ENCODE measurements around the gene GRAP2.

The GRAP2 gene

GRCh38 chr22:39931251-39931650 lies 30.4 kb downstream of the GRAP2 start:
- TF ChIP-seq EZH2phosphoT487 (IDR thresholded peaks at IDR 0.05; ENCODE audit: borderline replicate concordance): no peak
- H3K4me1 ChIP-seq (ENCODE audit: insufficient read depth, low read length, poor library complexity, severe bottlenecking): peaks cover 94% of the 10 kb centered on the region
- peaks cover 100% of the 10 kb centered on the region for H3K79me2 ChIP-seq (ENCODE audit: insufficient read depth, low read length)
- H3K4me2 ChIP-seq (ENCODE audit: low read depth, low read length, poor library complexity, severe bottlenecking): peak overlapping the region; percentile 34
- H3K9ac ChIP-seq (ENCODE audit: low read depth, low read length, poor library complexity, severe bottlenecking): no peak overlapping the region
- no peaks in the 10 kb centered on the region for H3K9me3 ChIP-seq (ENCODE audit: insufficient read depth, low read depth, low read length)
- no peak overlapping the region for H2AFZ ChIP-seq (ENCODE audit: low read length)
- peak overlapping the region; percentile 4 for H3K4me3 ChIP-seq (ENCODE audit: low read length, poor library complexity, severe bottlenecking)
- no peaks in the 10 kb centered on the region for H3K27me3 ChIP-seq (ENCODE audit: insufficient read depth, low read length, poor library complexity, severe bottlenecking)
- H4K20me1 ChIP-seq (ENCODE audit: insufficient read depth, low read length, poor library complexity, severe bottlenecking): peaks cover 73% of the 10 kb centered on the region
- no peaks in the 10 kb centered on the region for H3F3A ChIP-seq (ENCODE audit: low read depth)
- no peaks in the 10 kb centered on the region for H3K9me2 ChIP-seq (replicated peaks; ENCODE audit: low read depth, low read length)
- H3K36me3 ChIP-seq (ENCODE audit: insufficient read depth, low read length): peaks cover 21% of the 10 kb centered on the region; the same call in 1 of the 2 replicates

- Histone ChIP-seq H3K4me2 (ENCODE audit: low read depth, low read length, poor library complexity, severe bottlenecking) (peak overlapping the region; percentile 34), H3F3A (ENCODE audit: low read depth) (no peaks in the 10 kb centered on the region), H3K27me3 (ENCODE audit: insufficient read depth, low read length, poor library complexity, severe bottlenecking) (no peaks in the 10 kb centered on the region), H3K9ac (ENCODE audit: low read depth, low read length, poor library complexity, severe bottlenecking) (no peak overlapping the region), H3K36me3 (ENCODE audit: insufficient read depth, low read length) (peaks cover 20% of the 10 kb centered on the region; the same call in 1 of the 2 replicates), H3K79me2 (ENCODE audit: insufficient read depth, low read length) (peaks cover 100% of the 10 kb centered on the region), H3K9me3 (ENCODE audit: insufficient read depth, low read depth, low read length) (no peaks in the 10 kb centered on the region), H3K9me2 (replicated peaks; ENCODE audit: low read depth, low read length) (no peaks in the 10 kb centered on the region), H4K20me1 (ENCODE audit: insufficient read depth, low read length, poor library complexity, severe bottlenecking) (peaks cover 73% of the 10 kb centered on the region), H2AFZ (ENCODE audit: low read length) (no peak overlapping the region), H3K4me3 (ENCODE audit: low read length, poor library complexity, severe bottlenecking) (no peak overlapping the region), H3K4me1 (ENCODE audit: insufficient read depth, low read length, poor library complexity, severe bottlenecking) (peaks cover 94% of the 10 kb centered on the region)
- no peak for TF ChIP-seq CTCF (conservative IDR thresholded peaks at IDR 0.05; ENCODE audit: low read length)
These were observed 31.3 kb downstream of the GRAP2 start for GRCh38 chr22:39932166-39932565.

GRCh38 chr22:39932918-39933649 lies 32.2 kb downstream of the GRAP2 start:
- Histone ChIP-seq H3K9me3 (ENCODE audit: insufficient read depth, low read depth, low read length) (no peaks in the 10 kb centered on the region), H3K4me2 (ENCODE audit: low read depth, low read length, poor library complexity, severe bottlenecking) (peak overlapping the region; percentile 16), H3F3A (ENCODE audit: low read depth) (no peaks in the 10 kb centered on the region), H3K9ac (ENCODE audit: low read depth, low read length, poor library complexity, severe bottlenecking) (no peak overlapping the region), H2AFZ (ENCODE audit: low read length) (no peak overlapping the region), H3K4me3 (ENCODE audit: low read length, poor library complexity, severe bottlenecking) (no peak overlapping the region), H3K9me2 (replicated peaks; ENCODE audit: low read depth, low read length) (no peaks in the 10 kb centered on the region), H3K4me1 (ENCODE audit: insufficient read depth, low read length, poor library complexity, severe bottlenecking) (peaks cover 94% of the 10 kb centered on the region), H3K36me3 (ENCODE audit: insufficient read depth, low read length) (peaks cover 20% of the 10 kb centered on the region; the same call in 1 of the 2 replicates), H3K79me2 (ENCODE audit: insufficient read depth, low read length) (peaks cover 100% of the 10 kb centered on the region), H4K20me1 (ENCODE audit: insufficient read depth, low read length, poor library complexity, severe bottlenecking) (peaks cover 70% of the 10 kb centered on the region), H3K27me3 (ENCODE audit: insufficient read depth, low read length, poor library complexity, severe bottlenecking) (no peaks in the 10 kb centered on the region)
- TF ChIP-seq CTCF (conservative IDR thresholded peaks at IDR 0.05; ENCODE audit: low read length) (peak; percentile 90), EZH2phosphoT487 (IDR thresholded peaks at IDR 0.05; ENCODE audit: borderline replicate concordance) (no peak)

- Histone ChIP-seq H4K20me1 (ENCODE audit: insufficient read depth, low read length, poor library complexity, severe bottlenecking) (peaks cover 63% of the 10 kb centered on the region), H3K4me2 (ENCODE audit: low read depth, low read length, poor library complexity, severe bottlenecking) (no peak overlapping the region), H3K4me1 (ENCODE audit: insufficient read depth, low read length, poor library complexity, severe bottlenecking) (peaks cover 94% of the 10 kb centered on the region), H3F3A (ENCODE audit: low read depth) (no peaks in the 10 kb centered on the region), H3K27me3 (ENCODE audit: insufficient read depth, low read length, poor library complexity, severe bottlenecking) (no peaks in the 10 kb centered on the region), H3K36me3 (ENCODE audit: insufficient read depth, low read length) (peaks cover 27% of the 10 kb centered on the region; the same call in 1 of the 2 replicates), H3K9me2 (replicated peaks; ENCODE audit: low read depth, low read length) (no peaks in the 10 kb centered on the region), H2AFZ (ENCODE audit: low read length) (no peak overlapping the region), H3K4me3 (ENCODE audit: low read length, poor library complexity, severe bottlenecking) (no peak overlapping the region), H3K9me3 (ENCODE audit: insufficient read depth, low read depth, low read length) (no peaks in the 10 kb centered on the region), H3K9ac (ENCODE audit: low read depth, low read length, poor library complexity, severe bottlenecking) (no peak overlapping the region), H3K79me2 (ENCODE audit: insufficient read depth, low read length) (peaks cover 100% of the 10 kb centered on the region)
- TF ChIP-seq EZH2phosphoT487 (IDR thresholded peaks at IDR 0.05; ENCODE audit: borderline replicate concordance): no peak
- no peak for TF ChIP-seq CTCF (conservative IDR thresholded peaks at IDR 0.05; ENCODE audit: low read length)
These were observed 32.9 kb downstream of the GRAP2 start for GRCh38 chr22:39933741-39934140.

Measured in Loucy (cell line).